ENCODE data around the gene UBFD1.
"Not testable (repeated sequence)": the region's sequence is repeated elsewhere in the genome, so short reads cannot be mapped to it uniquely, and the experiment has no call there.

Gene UBFD1

DNA sequence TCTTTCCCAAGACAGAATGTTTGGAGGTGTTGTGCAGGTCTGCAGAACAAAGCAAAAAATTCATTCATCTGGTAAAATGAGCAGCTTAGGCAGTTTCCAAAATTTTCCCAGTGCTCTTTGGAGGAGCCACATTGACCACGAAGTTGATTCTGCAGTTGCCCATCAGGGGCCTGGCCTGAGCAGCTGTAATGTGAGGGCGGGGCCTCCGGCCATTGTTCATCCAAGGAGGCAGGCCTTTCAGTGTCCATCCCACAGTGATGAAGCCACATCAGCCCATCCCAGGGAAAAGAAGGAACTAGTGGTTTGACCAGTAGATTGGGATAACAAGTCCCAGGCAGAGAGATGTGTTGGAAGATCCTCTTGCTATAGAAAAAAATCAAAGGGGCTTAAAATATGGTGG, 10.1 kb downstream of the UBFD1 start:
- DNase-seq (ENCODE audit: low read depth): no peak

DNA sequence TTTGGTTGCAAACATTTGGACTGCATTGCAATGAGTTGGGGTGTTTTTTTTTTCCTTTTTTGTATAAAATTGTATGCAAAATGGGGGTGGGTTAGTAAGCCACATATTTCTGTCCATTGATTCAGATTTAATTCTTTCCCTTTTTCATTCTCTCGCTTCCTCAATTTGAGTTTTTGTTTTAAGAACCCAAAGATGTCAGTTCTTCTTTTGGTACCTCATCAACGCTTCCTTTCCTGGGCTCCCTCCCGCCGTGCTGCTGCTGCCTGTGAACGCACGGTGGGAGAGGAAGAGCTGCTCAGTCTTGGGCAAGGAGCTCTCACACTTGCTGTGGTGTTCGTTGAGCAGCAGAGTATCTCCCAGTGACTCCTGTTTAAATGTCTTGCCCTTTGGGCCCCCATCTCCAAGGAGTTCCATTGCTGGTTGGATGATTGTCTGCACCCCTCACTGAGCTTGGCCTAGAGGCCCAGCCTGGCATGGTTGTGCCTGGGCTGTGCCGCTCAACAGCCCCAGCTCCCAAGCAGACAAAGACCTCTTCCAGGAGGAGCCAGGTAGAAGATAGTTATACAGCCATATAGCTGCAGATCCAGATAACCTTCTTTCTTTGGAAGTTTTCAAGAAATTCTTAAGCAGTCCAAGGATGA, 13.6 kb downstream of the UBFD1 start:
- DNase-seq (ENCODE audit: low read depth): no peak

DNA sequence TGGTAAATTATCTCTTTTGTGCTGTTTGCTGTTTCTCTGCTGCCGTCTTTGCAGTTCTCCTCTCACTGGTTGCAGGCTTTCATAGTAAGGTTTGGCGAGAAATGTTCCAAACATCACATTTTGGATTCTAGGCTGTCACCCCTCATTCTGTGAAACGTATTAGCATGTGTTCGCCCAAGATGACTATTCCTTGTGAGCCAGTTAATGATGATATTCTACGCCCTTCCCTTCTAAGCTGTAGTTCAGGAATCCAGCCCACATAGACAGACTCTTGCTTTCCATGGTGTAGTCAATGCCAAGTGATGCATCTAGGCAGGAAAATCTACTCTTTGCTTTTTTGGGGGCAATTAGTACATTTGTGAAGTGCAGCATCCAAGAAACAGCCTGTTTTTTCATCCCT, 14.4 kb downstream of the UBFD1 start:
- DNase-seq (ENCODE audit: low read depth): no peak

DNA sequence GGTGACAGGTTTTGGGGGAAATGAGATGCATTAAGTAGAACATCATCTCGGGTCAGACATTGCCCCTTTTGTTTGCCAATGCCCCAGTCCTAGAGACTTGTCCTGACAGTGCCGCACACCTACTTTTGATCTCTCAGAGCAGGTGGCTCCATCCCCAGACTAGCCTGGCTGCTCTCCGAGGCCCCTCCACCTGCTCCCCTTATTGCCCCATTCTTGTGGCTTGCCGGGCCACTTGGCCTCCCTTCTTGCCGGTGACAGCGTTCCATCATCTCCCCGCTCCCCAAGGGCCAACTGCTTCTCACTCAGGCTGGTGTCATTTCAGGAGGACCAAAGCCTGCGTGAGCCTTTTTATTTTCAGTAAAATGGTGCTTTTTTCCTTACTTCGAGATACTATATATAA, 14.9 kb downstream of the UBFD1 start:
- no peak for DNase-seq (ENCODE audit: low read depth)

DNA sequence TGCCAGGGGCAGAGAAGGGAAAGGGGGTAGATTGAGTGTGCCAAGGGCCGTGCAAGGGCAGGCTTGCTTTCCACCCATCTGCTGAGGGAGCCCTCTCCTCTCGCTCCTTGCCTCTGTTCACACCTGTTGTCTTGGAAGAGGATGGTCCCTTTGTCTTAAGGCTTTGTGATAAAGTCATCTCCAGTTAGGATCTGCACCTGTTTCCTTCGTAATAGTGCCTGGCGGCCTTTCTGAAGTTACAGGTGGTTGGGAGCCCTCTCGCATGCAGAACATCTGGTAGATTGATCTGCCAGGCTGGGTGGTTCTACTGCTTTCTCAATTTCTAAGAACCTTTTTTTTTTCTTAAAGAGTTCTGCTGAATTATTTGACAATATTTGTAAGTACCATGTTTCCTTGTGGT, 16.3 kb downstream of the UBFD1 start:
- DNase-seq (ENCODE audit: low read depth): no peak

DNA sequence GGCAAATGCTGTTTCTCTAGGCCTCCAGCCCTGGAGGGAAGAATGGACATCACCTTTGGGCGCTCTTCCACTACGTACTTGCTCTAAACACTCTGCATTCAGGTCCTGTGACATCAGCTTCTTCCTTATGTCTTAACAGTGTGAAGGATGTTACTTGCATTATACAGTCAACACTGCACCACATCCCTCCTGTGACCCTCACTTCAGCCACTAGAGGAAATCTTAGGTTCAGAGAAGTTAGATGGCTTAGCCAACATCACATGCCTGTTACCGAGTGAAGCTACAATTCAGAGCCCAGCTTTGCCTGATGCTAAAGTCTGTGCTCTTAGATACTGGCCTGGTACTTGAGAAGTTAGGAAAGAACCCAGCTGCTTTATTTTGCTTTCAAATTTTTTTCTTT, 18.3 kb downstream of the UBFD1 start:
- DNase-seq (ENCODE audit: low read depth): no peak

DNA sequence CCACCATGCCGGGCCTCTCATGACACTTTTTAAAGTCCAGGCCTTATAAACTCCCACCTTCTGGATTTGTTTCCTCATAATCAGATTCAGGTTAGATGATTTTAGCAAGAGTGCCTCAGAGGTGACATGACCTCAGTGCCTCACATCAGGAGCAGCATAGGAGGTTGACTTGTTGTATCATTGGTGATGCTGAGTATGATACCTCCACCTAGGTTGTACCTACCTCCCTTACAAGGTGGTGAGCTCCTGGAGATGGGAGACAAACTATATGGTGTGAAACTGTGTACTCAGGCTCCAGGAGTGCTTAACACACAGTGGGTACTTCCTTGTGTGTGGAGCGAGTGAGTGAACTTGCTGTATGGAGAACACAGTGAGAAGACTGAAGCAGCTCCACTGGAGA, 20.0 kb downstream of the UBFD1 start:
- no peak for DNase-seq (ENCODE audit: low read depth)

DNA sequence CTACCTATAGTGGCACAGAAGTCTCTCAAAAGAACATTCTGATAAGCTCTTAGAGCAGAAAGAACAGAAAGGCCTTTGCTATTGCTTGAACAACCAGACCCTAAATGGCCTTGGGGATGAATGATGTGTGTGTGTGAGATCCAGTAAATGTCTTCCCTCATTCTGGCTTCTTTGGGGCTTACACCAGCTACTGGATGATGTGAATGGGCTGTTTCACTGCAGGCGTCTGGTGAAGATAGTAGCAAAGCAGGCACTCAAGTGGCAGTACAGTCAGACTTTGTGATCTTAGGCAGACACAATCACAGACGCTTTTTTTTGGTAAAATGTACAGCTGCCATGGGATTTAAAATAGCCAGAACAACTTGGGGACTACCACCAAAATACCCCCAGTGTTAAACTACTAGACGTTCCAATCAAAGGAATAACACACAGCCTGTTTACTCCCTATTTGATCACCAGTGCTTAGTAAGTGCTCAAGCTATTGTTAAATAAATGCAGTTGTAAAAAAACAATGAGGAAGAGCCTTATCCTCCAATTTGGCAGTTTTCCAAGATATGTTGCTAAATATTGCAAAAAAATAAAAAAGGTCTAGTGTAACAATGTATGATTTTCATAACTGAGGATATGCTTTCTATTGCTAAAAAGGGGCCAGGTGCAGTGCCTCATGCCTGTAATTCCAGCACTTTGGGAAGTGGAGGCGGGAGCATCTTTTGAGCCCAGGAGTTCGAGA, 20.7 kb downstream of the UBFD1 start:
- no peak for DNase-seq (ENCODE audit: low read depth)

DNA sequence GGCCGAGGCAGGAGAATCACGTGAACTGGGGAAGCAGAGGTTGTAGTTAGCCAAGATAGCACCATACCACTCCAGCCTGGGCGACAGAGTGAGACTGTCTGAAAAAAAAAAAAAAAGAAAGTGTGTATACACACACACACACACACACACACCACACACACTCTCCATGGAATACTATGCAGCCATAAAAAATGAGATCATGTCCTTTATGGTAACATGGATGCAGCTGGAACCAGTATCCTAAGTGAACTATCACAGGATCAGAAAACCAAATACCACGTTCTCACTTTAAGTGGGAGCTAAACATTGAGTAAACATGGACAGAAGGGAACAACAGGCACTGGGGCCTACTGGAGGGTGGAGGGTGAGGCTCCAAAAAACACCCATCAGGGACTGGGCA, 21.8 kb downstream of the UBFD1 start:
- DNase-seq (ENCODE audit: low read depth): no peak

DNA sequence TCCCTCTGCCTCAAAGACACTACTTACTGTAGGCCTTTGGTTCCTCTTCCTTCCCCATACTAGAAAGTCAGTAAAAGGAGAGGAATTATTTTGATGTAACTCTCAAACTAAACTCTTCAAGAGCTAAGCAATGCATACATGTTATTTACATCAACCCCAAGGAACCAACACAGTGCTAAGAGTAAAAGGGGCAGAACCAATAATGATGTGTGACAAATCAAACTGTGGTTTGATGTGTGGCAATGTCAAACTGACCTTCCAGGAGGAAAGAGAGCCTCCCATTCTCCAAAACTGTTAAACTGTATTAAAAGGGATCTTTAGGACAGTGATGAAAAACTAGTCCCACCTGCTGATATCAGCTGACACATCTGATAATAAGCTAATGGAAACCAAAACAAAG, 22.9 kb downstream of the UBFD1 start:
- no peak for DNase-seq (ENCODE audit: low read depth)

DNA sequence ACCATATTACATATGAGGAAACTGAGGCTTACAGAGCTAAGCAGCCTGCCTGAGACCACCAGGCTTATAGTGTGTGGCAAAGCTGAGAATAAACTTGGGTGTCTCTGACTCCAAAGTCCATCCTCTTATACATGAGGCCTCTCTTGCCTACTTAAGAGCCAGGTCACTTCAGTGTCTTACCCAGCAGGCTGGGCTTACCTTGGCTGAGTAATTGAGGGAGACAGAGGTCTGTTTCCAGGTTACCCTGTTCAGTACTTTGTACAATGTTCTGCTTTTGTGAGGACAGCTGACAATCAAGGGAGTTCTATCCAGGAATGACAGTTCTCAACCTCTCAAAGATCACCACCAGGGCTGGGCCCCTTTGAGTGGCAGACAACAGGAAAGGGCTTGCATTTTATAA, 24.2 kb downstream of the UBFD1 start:
- DNase-seq (ENCODE audit: low read depth): no peak

DNA sequence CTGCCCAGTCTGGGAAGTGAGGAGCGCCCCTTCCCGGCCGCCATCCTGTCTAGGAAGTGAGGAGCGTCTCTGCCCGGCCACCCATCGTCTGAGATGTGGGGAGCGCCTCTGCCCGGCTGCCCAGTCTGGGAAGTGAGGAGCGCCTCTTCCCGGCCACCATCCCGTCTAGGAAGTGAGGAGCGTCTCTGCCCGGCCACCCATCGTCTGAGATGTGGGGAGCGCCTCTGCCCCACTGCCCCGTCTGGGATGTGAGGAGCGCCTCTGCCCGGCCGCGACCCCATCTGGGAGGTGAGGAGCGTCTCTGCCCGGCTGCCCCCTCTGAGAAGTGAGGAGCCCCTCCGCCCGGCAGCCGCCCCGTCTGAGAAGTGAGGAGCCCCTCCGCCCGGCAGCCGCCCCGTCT, 25.7 kb downstream of the UBFD1 start:
- not testable (repeated sequence) for DNase-seq (ENCODE audit: low read depth)

DNA sequence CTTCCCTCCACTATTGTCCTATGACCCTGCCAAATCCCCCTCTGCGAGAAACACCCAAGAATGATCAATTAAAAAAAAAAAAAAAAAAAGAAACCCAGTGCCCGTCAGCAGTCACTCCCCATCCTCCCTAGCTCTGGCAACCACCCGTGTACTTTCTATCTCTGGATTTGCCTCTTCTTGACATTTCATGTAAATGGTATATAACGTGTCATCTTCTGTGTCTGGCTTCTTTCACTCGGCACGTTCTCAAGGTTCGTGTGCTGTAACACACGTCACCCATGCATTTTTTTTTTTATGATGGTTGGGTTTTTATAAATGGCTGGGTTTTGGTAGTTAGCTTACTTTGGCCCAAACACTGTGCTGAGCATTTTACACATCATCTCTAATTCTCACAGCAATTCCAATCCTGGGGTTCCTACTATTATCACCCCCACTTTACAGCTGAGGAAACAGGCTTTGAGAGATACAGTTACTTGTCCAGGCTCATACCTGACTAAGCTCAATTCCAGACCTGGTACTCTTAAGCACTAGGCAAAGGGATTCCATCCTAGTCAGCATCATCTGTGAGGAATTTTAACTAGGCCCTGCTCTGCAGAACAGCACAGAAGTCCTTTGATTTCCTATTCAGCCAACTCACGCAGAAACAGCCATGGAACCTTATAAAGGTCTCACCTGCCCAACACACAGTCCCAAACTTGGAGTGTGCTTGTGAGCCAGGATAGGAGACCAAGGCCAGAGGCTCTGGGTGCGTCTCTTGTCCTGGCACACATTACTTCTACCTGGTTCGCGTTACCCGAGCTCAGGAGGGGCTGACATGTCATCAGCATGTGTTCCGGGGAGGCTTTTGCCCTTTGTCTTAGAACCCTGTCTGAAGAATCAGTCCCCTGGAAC, 26.9 kb downstream of the UBFD1 start:
- no peak for DNase-seq (ENCODE audit: low read depth)

DNA sequence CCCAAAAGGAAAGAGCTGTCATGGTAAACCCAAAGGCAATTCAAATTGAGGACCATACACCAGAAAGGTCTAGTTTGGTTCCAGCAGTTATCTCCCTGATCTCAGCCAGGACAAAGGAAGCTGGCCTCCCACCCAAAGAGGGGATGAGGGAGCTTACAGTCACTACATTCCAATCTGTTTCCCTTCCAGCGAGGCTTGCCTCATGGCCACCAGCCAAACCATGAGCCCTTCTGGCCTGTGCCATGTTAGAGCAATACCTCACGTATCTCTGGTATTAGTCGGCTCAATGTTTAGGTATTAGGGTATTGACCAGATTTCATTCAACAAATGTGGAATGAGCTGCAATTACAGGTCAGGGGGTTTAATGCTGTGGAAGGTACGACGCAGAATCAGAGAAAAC, 30.2 kb downstream of the UBFD1 start:
- no peak for DNase-seq (ENCODE audit: low read depth)

DNA sequence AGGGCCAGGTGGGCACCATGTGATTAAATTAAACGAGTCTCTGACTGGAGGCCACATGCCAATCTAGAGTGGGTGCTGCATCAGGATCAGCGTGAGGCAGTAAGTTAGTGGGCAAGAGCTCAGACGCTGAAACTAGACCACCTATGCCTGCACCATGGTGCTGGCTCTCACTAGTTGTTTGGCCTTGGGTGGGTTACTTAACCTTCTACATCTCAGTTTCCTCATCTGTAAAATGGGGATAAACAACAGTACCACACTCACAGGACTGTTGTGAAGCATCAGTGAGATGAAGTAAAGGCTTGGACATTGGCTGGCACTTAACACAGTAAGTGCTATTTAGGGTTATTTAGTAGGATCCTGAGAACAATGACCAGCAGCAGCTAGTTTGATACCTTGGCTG, 32.7 kb downstream of the UBFD1 start:
- no peak for DNase-seq (ENCODE audit: low read depth)

DNA sequence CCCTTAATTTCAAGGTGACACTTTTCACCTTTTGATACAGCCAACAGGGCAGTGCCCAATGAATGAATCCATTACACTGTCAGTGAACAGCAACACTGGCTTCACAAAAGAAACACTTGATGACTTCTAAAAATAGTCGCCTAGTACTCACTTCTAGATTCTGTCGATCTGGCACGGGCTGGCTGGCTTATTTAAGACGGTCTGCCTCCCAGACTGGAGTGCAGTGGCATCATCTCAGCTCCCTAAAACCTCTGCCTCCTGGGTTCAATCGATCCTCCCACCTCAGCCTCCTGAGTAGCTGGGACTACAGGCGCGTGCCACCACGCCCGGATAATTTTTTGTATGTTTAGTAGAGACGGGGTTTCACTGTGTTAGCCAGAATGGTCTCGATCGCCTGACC, 36.7 kb downstream of the UBFD1 start:
- DNase-seq (ENCODE audit: low read depth): no peak

DNA sequence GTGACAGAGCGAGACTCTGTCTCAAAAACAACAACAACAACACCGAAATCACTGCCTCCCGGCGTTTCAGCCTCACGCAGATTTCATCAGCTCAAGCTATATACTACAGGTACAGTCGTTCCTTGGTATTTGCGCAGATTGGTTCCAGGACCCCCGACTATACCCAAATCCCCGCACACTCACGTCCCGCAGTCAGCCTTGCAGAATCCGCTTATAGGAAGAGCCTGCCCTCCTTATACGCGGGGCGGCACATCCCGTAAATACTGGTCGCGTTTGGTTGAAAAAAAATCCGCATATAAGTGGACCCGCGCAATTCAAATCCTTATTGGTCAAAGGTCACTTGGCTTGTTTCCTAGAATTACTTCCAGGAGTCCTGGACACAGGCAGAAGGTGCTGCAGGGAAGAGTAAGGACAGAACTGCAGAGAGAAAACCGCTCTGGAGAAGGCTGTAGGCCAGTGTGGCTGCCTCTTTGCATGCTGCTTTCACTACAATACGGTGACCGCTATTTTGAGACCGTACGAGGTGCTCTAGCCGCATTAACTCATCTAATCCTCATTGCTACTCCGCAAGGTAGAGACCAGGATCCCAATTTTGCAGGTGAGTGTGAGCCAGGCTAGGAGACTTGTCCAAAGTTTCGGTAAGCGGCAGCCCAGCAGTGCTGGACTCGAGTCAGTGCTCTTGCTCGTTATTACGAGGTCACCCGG, 37.9 kb downstream of the UBFD1 start:
- DNase-seq (ENCODE audit: low read depth): no peak

DNA sequence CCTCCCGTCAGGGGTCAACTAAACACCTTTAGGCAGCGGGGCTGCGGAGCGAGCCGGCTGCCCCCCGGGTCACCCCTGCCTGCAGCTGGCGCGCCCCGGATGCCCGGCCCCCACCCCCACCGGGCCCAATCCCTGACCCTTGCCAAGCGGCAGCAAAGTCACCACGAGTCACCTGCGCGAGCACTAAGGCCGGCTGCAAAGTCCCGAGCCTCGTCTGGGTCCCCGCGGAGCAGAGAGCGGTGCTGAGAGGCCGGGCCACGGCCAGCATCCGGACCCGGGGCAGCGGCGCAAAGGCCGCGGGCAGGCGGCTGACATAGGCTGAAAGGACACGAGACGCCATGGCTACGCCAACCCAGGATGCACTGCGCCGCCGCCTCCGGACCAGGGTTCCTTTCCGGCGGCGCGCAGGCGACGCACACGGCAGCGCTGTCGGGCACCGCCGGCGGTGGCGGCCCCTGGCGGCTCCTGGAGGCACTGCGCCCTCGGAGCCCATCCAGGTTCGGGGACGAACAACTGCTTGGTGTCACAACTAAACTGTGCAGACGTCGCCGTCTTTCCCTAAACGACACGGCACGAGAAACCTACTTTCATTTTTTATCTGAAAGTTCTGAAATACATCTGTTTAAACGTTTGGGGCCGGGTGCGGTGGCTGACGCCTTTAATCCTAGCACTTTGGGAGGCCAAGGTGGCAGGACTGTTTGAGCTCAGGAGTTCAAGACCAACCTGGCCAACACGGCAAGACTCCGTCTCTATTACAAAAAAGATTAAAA, 38.6 kb downstream of the UBFD1 start, which contains the start of gene NDUFAB1:
NDUFAB1 (minus strand) TSS at position 366 of the 770 bp plus-strand sequence; CDS start at position 340, 26 bp downstream.
- peak; percentile 88 for DNase-seq (ENCODE audit: low read depth)

DNA sequence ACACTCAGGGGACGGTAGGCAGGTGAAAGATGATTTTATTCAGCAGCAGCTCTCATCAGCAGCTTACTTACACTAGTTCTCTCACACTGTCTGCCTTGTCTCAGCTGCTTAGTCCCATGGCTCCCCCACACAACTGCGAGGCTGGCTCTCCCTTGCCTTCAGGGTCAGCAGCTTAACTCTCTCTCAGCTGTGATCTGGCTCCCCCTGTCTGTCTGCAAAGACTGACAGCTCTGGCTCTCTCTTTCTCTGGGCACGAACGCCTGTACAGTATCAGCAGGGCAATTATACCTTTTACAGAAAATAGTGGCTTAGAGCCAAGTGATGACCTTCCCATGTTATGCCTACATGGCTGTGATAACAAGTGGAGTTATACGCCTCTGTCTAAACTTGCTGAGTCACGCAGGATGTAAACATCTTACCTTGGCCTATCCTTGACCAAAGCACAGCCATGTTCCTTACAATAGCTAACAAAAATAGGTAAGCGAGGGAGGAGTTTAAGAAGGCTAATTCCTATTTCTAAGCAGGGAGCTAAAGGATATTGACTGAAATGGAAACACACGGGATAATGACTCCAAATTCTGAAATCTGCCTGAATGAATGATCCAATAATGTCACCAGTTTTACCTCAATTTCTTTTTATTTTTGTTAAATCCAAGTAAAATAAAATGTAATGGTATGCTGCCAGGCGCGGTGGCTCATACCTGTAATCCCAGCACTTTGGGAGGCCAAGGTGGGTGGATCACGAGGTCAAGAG, 39.7 kb downstream of the UBFD1 start:
- no peak for DNase-seq (ENCODE audit: low read depth)

DNA sequence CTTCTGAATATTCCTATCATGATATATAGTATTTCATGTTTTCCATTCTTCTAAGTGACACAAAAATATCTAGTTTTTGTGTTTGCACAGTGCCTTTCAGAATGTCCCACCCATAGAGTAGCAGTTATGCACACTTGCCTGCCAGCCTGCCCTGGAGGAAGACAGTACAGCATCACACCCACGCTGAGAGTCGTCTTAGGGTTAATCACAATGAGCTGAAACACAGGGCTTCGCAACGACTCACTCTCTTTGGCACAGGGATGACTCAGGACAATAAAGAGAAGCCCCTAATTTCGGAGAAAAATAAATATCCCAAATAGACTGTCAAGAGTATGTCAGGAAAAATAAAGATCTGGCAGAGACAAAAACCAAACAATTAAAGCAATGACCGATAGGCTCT, 50.2 kb downstream of the UBFD1 start:
- no peak for DNase-seq (ENCODE audit: low read depth)

DNA sequence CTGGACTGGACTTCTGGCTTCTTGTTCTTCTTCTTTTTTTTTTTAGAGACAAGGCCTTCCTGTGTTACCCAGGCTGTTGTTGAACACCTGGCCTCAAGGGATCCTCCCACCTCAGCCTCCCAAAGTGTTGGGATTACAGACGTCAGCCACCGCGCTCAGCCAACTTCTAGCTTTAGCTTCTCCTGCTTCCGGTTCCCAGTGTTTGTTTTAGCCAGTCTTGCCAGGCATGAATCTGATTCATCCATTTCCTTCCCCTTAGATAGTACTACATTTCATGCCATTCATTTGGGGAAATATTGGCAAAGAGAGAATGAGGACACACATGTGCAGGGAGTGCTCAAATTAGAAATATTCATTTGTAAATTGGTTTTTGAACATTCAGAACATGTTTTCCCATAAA, 50.7 kb downstream of the UBFD1 start:
- no peak for DNase-seq (ENCODE audit: low read depth)

Data from stimulated activated CD8-positive, alpha-beta memory T cell treated with anti-CD3 and anti-CD28 coated beads, Interleukin-4, amount 100 ng/mL, for 24 hours (primary cell).